Stimulated activated naive B cell treated with anti-CD40 and anti-IgM and Interleukin-4, amounts not matched to agents 10 μg/mL and 1 μg/mL and 100 μg/mL, for 72 hours (primary cell): ENCODE measurements around the gene RECK.
"Not testable (repeated sequence)": the region's sequence is repeated elsewhere in the genome, so short reads cannot be mapped to it uniquely, and the experiment has no call there.

Source experiments
- ATAC-seq, 2 donors: fragments of 150-1000 bp; cut with Tn5 transposase; replicated peaks; 2 replicates each; pipeline ENCODE4 v1.10.0; 2021; ENCODE audit warnings: moderate library complexity in 1 of 2
- DNase-seq: peaks from one replicate; pipeline ENCODE4 v3.0.0; 2021
- H3K27ac Mint-ChIP-seq: one replicate; pipeline ENCODE4 v1.8.0; 2022; ENCODE audit warnings: mild to moderate bottlenecking, mixed read lengths
- H3K27me3 Mint-ChIP-seq, 2 donors: one replicate each; pipeline ENCODE4 v1.8.0; 2022; ENCODE audit warnings: mixed read lengths in 2 of 2
- H3K36me3 Mint-ChIP-seq, 2 donors: one replicate each; pipeline ENCODE4 v1.8.0; 2022; ENCODE audit warnings: mixed read lengths in 2 of 2, mild to moderate bottlenecking in 1 of 2
- H3K4me1 Mint-ChIP-seq, 2 donors: one replicate each; pipeline ENCODE4 v1.8.0; 2022; ENCODE audit warnings: mixed read lengths in 2 of 2, mild to moderate bottlenecking in 1 of 2
- H3K4me3 Mint-ChIP-seq, 2 donors: one replicate each; pipeline ENCODE4 v1.8.0; 2022; ENCODE audit warnings: mild to moderate bottlenecking in 2 of 2, mixed read lengths in 2 of 2, moderate library complexity in 1 of 2
- H3K9me3 Mint-ChIP-seq, 2 donors: one replicate each; pipeline ENCODE4 v1.8.0; 2022; ENCODE audit warnings: mixed read lengths in 2 of 2, mild to moderate bottlenecking in 1 of 2

Gene RECK

GRCh38 chr9:36125062-36125855, 88.5 kb downstream of the RECK start:
- ATAC-seq (no peak), DNase-seq (no peak)
- Mint-ChIP-seq H3K9me3 (no peaks in the 10 kb centered on the region), H3K27ac (no peak overlapping the region), H3K36me3 (peaks cover 0 to 4% of the 10 kb centered on the region in 2 donors), H3K4me3 (no peak overlapping the region), H3K4me1 (peaks cover 11 to 12% of the 10 kb centered on the region in 2 donors), H3K27me3 (no peaks in the 10 kb centered on the region)

- no peak for DNase-seq
- Mint-ChIP-seq H3K9me3 (no peaks in the 10 kb centered on the region), H3K36me3 (peaks cover 0 to 4% of the 10 kb centered on the region in 2 donors), H3K4me3 (no peak overlapping the region), H3K27ac (no peak overlapping the region), H3K27me3 (no peaks in the 10 kb centered on the region), H3K4me1 (peaks cover 11 to 12% of the 10 kb centered on the region in 2 donors)
- ATAC-seq, result no peak
Measured at GRCh38 chr9:36126016-36126730, 89.5 kb downstream of the RECK start.

- H3K4me1 Mint-ChIP-seq, result peaks cover 11 to 12% of the 10 kb centered on the region in 2 donors
- DNase-seq (no peak), ATAC-seq (peak; percentile 46)
- H3K4me3 Mint-ChIP-seq, result no peak overlapping the region
- no peaks in the 10 kb centered on the region for H3K27me3 Mint-ChIP-seq
- H3K27ac Mint-ChIP-seq, result peak overlapping the region; percentile 45
- H3K36me3 Mint-ChIP-seq, result no peaks in the 10 kb centered on the region
- no peaks in the 10 kb centered on the region for H3K9me3 Mint-ChIP-seq
Measured at GRCh38 chr9:36127652-36128244, 91.0 kb downstream of the RECK start.

- no peak overlapping the region for H3K27ac Mint-ChIP-seq
Measured at GRCh38 chr9:36128349-36128748, 91.6 kb downstream of the RECK start.

GRCh38 chr9:36129139-36129538, 92.4 kb downstream of the RECK start:
- no peaks in the 10 kb centered on the region for H3K27me3 Mint-ChIP-seq
- no peak overlapping the region for H3K4me3 Mint-ChIP-seq
- H3K4me1 Mint-ChIP-seq, result peaks cover 11 to 12% of the 10 kb centered on the region in 2 donors
- DNase-seq, result no peak
- no peaks in the 10 kb centered on the region for H3K9me3 Mint-ChIP-seq
- no peak for ATAC-seq
- no peak overlapping the region for H3K27ac Mint-ChIP-seq
- H3K36me3 Mint-ChIP-seq, result no peaks in the 10 kb centered on the region

More at GRCh38 chr9:36128349-36128748, 91.6 kb downstream of the RECK start:
- H3K4me1 Mint-ChIP-seq, result peaks cover 11 to 12% of the 10 kb centered on the region in 2 donors
- H3K27me3 Mint-ChIP-seq, result no peaks in the 10 kb centered on the region
- H3K36me3 Mint-ChIP-seq, result no peaks in the 10 kb centered on the region
- H3K4me3 Mint-ChIP-seq, result no peak overlapping the region
- no peak for ATAC-seq
- DNase-seq, result no peak
- H3K9me3 Mint-ChIP-seq, result no peaks in the 10 kb centered on the region

GRCh38 chr9:36131666-36132065, 95.0 kb downstream of the RECK start:
- peaks cover 16 to 19% of the 10 kb centered on the region in 2 donors for H3K4me1 Mint-ChIP-seq
- not testable (repeated sequence) for DNase-seq, ATAC-seq, H3K36me3 Mint-ChIP-seq, H3K4me3 Mint-ChIP-seq, H3K27me3 Mint-ChIP-seq, H3K9me3 Mint-ChIP-seq, H3K27ac Mint-ChIP-seq

- H3K4me1 Mint-ChIP-seq, result peaks cover 17 to 21% of the 10 kb centered on the region in 2 donors
- no peak for DNase-seq
- H3K9me3 Mint-ChIP-seq, result no peaks in the 10 kb centered on the region
Measured at GRCh38 chr9:36132086-36132485, 95.4 kb downstream of the RECK start.

GRCh38 chr9:36134761-36135505, 98.2 kb downstream of the RECK start:
- Mint-ChIP-seq H3K36me3 (no peaks in the 10 kb centered on the region), H3K27me3 (peaks cover 0 to 3% of the 10 kb centered on the region in 2 donors), H3K9me3 (no peaks in the 10 kb centered on the region), H3K4me1 (peaks cover 29 to 39% of the 10 kb centered on the region in 2 donors), H3K4me3 (no peak overlapping the region), H3K27ac (no peak overlapping the region)
- DNase-seq, result no peak
- ATAC-seq, result no peak

More at GRCh38 chr9:36132086-36132485, 95.4 kb downstream of the RECK start:
- H3K4me3 Mint-ChIP-seq, result no peak overlapping the region
- H3K27ac Mint-ChIP-seq, result no peak overlapping the region
- H3K27me3 Mint-ChIP-seq, result peaks cover 0 to 3% of the 10 kb centered on the region in 2 donors
- H3K36me3 Mint-ChIP-seq, result no peaks in the 10 kb centered on the region
- ATAC-seq, result no peak

GRCh38 chr9:36135741-36136271, 99.1 kb downstream of the RECK start:
- Mint-ChIP-seq H3K27me3 (peaks cover 0 to 3% of the 10 kb centered on the region in 2 donors), H3K36me3 (no peaks in the 10 kb centered on the region), H3K4me3 (peak overlapping the region; percentile 86 to 92), H3K27ac (peak overlapping the region; percentile 56), H3K4me1 (peaks cover 35 to 47% of the 10 kb centered on the region in 2 donors), H3K9me3 (no peaks in the 10 kb centered on the region)
- ATAC-seq (no peak), DNase-seq (no peak)

- H3K27me3 Mint-ChIP-seq, result peaks cover 0 to 3% of the 10 kb centered on the region in 2 donors
- peak within 1 kb of the TSS; percentile 95 for H3K27ac Mint-ChIP-seq
- peaks cover 37 to 53% of the 10 kb centered on the region in 2 donors for H3K4me1 Mint-ChIP-seq
- peak; percentile 74 for DNase-seq
- ATAC-seq, result peak; percentile 95 to 96
- H3K4me3 Mint-ChIP-seq, result peak within 1 kb of the TSS; percentile 92 to 96
- no peaks in the 10 kb centered on the region for H3K36me3 Mint-ChIP-seq
- no peaks in the 10 kb centered on the region for H3K9me3 Mint-ChIP-seq
Measured at GRCh38 chr9:36136272-36136893, 99.7 kb downstream of the RECK start, which contains the start of gene GLIPR2. TSS of gene GLIPR2 (plus strand) at chr9:36136733. CDS start at chr9:36136779, 46 bp downstream.

GRCh38 chr9:36136894-36137391, 100.2 kb downstream of the RECK start:
- Mint-ChIP-seq H3K27ac (peak overlapping the region; percentile 95), H3K36me3 (no peaks in the 10 kb centered on the region), H3K27me3 (peaks cover 0 to 3% of the 10 kb centered on the region in 2 donors), H3K4me3 (peak overlapping the region; percentile 92 to 96), H3K9me3 (no peaks in the 10 kb centered on the region), H3K4me1 (peaks cover 41 to 59% of the 10 kb centered on the region in 2 donors)
- DNase-seq, result no peak
- ATAC-seq, result peak; percentile 26 to 34

GRCh38 chr9:36137392-36138004, 100.8 kb downstream of the RECK start:
- Mint-ChIP-seq H3K27ac (peak overlapping the region; percentile 95), H3K4me1 (peaks cover 46 to 64% of the 10 kb centered on the region in 2 donors), H3K9me3 (no peaks in the 10 kb centered on the region), H3K4me3 (peak overlapping the region; percentile 92 to 96), H3K36me3 (peaks cover 0 to 2% of the 10 kb centered on the region in 2 donors), H3K27me3 (peaks cover 0 to 3% of the 10 kb centered on the region in 2 donors)
- no peak for DNase-seq
- ATAC-seq, result peak in 1 of 2 donors; percentile 1

GRCh38 chr9:36138496-36138895, 101.8 kb downstream of the RECK start:
- H3K36me3 Mint-ChIP-seq, result peaks cover 0 to 2% of the 10 kb centered on the region in 2 donors

More at GRCh38 chr9:36138496-36138895, 101.8 kb downstream of the RECK start:
- Mint-ChIP-seq H3K27me3 (peaks cover 0 to 3% of the 10 kb centered on the region in 2 donors), H3K27ac (no peak overlapping the region), H3K9me3 (no peaks in the 10 kb centered on the region), H3K4me1 (peaks cover 54 to 74% of the 10 kb centered on the region in 2 donors), H3K4me3 (no peak overlapping the region)
- DNase-seq (no peak), ATAC-seq (no peak)
